Lung microvascular endothelial cell (primary cell): Measurements from ENCODE around the gene MATCAP1. TPM values are rescaled to one million over a fixed set of nuclear protein-coding genes. Genes with fewer than 3 reads are reported as not detected.

ENCODE experiments used
- DNase-seq, 2 donors: peaks; one replicate each; pipeline versions ENCODE4 v3.0.0 to v3.0.0-alpha.2; 2010; ENCODE audit warnings: low read depth in 2 of 2
- total RNA-seq: library from RNA; depleted of rRNA; stranded (reverse); fragments of >200 nt; gene quantifications from 2 replicates; pipeline ENCODE4 v1.2.1, GENCODE V29; 2014

Gene MATCAP1
- total RNA-seq, 1 donor from 2014 or later = 10.1 TPM

GRCh38 chr16:67141391-67141790, 42.4 kb downstream of the MATCAP1 start:
- no peak for DNase-seq

DNA sequence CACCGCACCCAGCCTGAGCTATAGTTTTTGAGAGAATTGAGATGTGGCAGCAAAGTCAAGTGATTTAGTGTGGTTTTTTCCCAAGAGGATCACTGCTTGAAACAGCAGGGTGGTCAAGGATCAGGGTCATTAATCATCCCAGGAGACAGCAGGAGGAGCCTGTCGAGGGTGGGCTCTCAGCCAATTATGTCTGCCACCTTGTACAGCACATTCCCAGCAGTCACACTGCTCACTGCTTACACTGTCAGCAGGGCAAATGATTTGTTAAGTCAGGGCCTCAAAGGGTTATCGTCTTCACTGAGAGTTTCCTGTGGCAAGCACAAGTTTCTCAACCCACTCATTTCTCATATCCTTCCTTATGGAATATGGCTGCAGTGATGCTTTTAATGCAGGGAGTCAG, 46.2 kb downstream of the MATCAP1 start:
- DNase-seq = peak in 1 of 2 donors; percentile 76

DNA sequence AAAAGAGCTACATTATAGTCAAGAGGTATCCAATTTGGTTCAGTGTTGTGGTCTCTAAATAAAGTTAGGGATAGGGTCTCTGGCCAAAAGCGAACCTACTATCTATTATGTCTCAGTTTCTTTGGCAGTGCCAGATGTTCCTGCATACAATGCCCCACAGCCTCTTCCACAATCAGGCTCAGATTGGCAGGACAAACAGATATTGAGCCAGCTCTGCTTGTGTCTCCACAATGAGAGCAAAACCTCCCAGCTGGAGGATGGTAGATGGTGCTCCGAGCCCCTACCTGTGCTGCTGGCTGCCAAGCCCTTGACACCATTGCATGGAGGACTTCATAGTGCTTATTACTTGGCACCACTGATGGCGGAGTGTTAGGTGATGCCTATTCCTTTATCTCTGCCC, 54.3 kb downstream of the MATCAP1 start:
- DNase-seq = no peak

- no peak for DNase-seq
Observed at GRCh38 chr16:67128887-67129286, 54.9 kb downstream of the MATCAP1 start.

- no peak for DNase-seq
Observed at GRCh38 chr16:67128417-67128816, 55.3 kb downstream of the MATCAP1 start.

Other genes starting within 250 kb of the MATCAP1 start
- gene CIAO2B, start 249.6 kb downstream of the MATCAP1 start, total RNA-seq = 124 and 176 TPM in 2 replicates
- gene CES2, start 248.4 kb downstream of the MATCAP1 start, total RNA-seq = 12.7 and 15.9 TPM in 2 replicates
- under 0.01 TPM in 1 of 2 replicates, not detected in the other for gene CES3, start 222.7 kb downstream of the MATCAP1 start, total RNA-seq
- 1.1 and 1.2 TPM in 2 replicates for gene CES4A, start 195.4 kb downstream of the MATCAP1 start, total RNA-seq
- gene CBFB, start 154.8 kb downstream of the MATCAP1 start, total RNA-seq = 35.9 and 40.8 TPM in 2 replicates
- 7.2 and 12.7 TPM in 2 replicates for gene PHAF1, start 74.0 kb downstream of the MATCAP1 start, total RNA-seq
- 3.5 and 6.3 TPM in 2 replicates for gene B3GNT9, start 33.0 kb downstream of the MATCAP1 start, total RNA-seq
- gene TRADD, start 24.1 kb downstream of the MATCAP1 start, total RNA-seq = 10.7 and 16.3 TPM in 2 replicates
- gene FBXL8, start 24.0 kb downstream of the MATCAP1 start, total RNA-seq = 4.1 and 5.6 TPM in 2 replicates
- gene HSF4, start 19.2 kb downstream of the MATCAP1 start, total RNA-seq = 1.3 and 2.0 TPM in 2 replicates
- gene NOL3, start 13.4 kb downstream of the MATCAP1 start, total RNA-seq = 4.8 and 5.6 TPM in 2 replicates
- 33.8 and 48.0 TPM in 2 replicates for gene EXOC3L1, start 6.2 kb upstream of the MATCAP1 start, total RNA-seq
- gene E2F4, start 8.2 kb upstream of the MATCAP1 start, total RNA-seq = 44.2 and 60.3 TPM in 2 replicates
- gene ELMO3, start 15.2 kb upstream of the MATCAP1 start, total RNA-seq = 0.44 and 0.99 TPM in 2 replicates
- 24.4 and 29.2 TPM in 2 replicates for gene TMEM208, start 43.2 kb upstream of the MATCAP1 start, total RNA-seq
- 12.0 and 23.4 TPM in 2 replicates for gene FHOD1, start 63.5 kb upstream of the MATCAP1 start, total RNA-seq
- gene SLC9A5, start 65.0 kb upstream of the MATCAP1 start, total RNA-seq = 0.22 and 0.60 TPM in 2 replicates
- 5.8 and 10.2 TPM in 2 replicates for gene PLEKHG4, start 95.6 kb upstream of the MATCAP1 start, total RNA-seq
- gene KCTD19, start 142.8 kb upstream of the MATCAP1 start, total RNA-seq = not detected in 2 replicates
- gene LRRC36, start 142.9 kb upstream of the MATCAP1 start, total RNA-seq = not detected in 2 replicates
- gene TPPP3, start 209.5 kb upstream of the MATCAP1 start, total RNA-seq = 0.22 TPM in 1 of 2 replicates, not detected in the other
- gene ZDHHC1, start 232.5 kb upstream of the MATCAP1 start, total RNA-seq = 2.6 and 3.5 TPM in 2 replicates
- not detected in 2 replicates for gene HSD11B2, start 247.2 kb upstream of the MATCAP1 start, total RNA-seq